OCI-LY3 (cell line): ENCODE measurements around the gene DMBX1.

ENCODE experiments used
- H2AFZ ChIP-seq: fragments of 200-600, 300-600 bp; shearing (Covaris generic); 2 replicates; pipeline ENCODE4 v1.6.0; 2014; ENCODE audit warnings: antibody characterized with exemption, low read depth, low read length
- H3K27ac ChIP-seq: fragments of 200-600, 300-600 bp; sonication (generic); 2 replicates; pipeline ENCODE4 v1.5.1; 2014; ENCODE audit warnings: mild to moderate bottlenecking, low read length, moderate library complexity, mixed read lengths
- H3K27me3 ChIP-seq: fragments of 200-600, 300-600 bp; sonication (generic); 2 replicates; pipeline ENCODE4 v1.6.1; 2014; ENCODE audit warnings: low read depth, low read length, mixed read lengths
- H3K36me3 ChIP-seq: fragments of 200-600, 300-600 bp; sonication (generic); replicated peaks from 2 replicates; pipeline ENCODE3; 2014; ENCODE audit warnings: low read depth, low read length, mixed read lengths
- H3K4me1 ChIP-seq: fragments of 300-600, 200-600 bp; sonication (generic); 2 replicates; pipeline ENCODE4 v1.6.1; 2014; ENCODE audit warnings: low read length, mixed read lengths
- H3K4me2 ChIP-seq: fragments of 200-600, 300-600 bp; sonication (generic); 2 replicates; pipeline ENCODE4 v1.6.1; 2014; ENCODE audit warnings: low read length, mixed read lengths
- H3K4me3 ChIP-seq: fragments of 300-600, 200-600 bp; sonication (generic); 2 replicates; pipeline ENCODE4 v1.5.1; 2014; ENCODE audit warnings: antibody characterized with exemption, mild to moderate bottlenecking, low read length, moderate library complexity
- H3K79me2 ChIP-seq: fragments of 300-600, 200-600 bp; shearing (Covaris generic); 2 replicates; pipeline ENCODE4 v1.6.1; 2014; ENCODE audit warnings: mild to moderate bottlenecking, low read length, mixed read lengths
- H3K9ac ChIP-seq: fragments of 300-600, 200-600 bp; shearing (Covaris generic); 2 replicates; pipeline ENCODE4 v1.6.0; 2014; ENCODE audit warnings: mild to moderate bottlenecking, low read length, moderate library complexity
- H3K9me3 ChIP-seq: fragments of 200-600, 300-600 bp; shearing (Covaris generic); 2 replicates; pipeline ENCODE4 v1.6.1; 2014; ENCODE audit warnings: low read length, mixed read lengths; ENCODE audit not compliant: insufficient read depth
- H4K20me1 ChIP-seq: fragments of 200-600, 300-600 bp; sonication (generic); 2 replicates; pipeline ENCODE4 v1.6.1; 2016; ENCODE audit warnings: low read length, mixed read lengths; ENCODE audit not compliant: insufficient read depth
- EZH2phosphoT487 ChIP-seq: fragments of 200-600 bp; shearing (Covaris generic); IDR thresholded peaks from 2 replicates; pipeline ENCODE4 v1.6.1; 2018; ENCODE audit warnings: antibody characterized with exemption, mixed run types, low read depth
- TF ChIP-seq, protein P1 (sequence below): fragments of 200-600, 300-600 bp; sonication (generic); IDR thresholded peaks from 2 replicates; pipeline ENCODE4 v1.5.1; 2014; ENCODE audit warnings: antibody characterized with exemption, low read length, low read depth

Gene DMBX1

DNA sequence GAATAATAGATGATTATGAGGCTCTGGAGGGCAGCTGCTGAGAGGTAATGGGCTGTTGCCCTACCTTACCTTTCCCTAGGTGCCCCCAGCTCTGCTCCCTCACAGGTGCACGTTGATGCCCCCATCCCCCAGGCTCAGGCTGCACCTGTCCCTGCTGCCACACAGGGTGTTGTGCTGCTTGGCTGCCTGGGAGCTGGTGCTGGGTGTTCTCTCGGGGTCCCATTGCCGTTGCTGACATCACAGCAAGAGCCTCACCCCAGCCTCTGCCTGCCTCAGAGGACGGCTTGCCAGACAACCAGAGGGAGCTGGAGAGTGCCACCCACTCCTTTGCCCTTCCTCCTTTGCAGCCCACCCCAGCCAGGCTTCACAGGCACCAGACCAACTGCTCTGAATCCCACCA lies 31.4 kb upstream of the DMBX1 start:
- Histone ChIP-seq H3K9ac (no peak overlapping the region), H3K27me3 (peaks cover 9% of the 10 kb centered on the region; the same call in 1 of the 2 replicates), H3K4me3 (no peak overlapping the region), H3K4me2 (no peak overlapping the region), H2AFZ (no peak overlapping the region), H3K4me1 (no peaks in the 10 kb centered on the region), H3K27ac (no peak overlapping the region), H3K36me3 (no peaks in the 10 kb centered on the region), H4K20me1 (no peaks in the 10 kb centered on the region), H3K9me3 (no peaks in the 10 kb centered on the region), H3K79me2 (no peaks in the 10 kb centered on the region)
- no peak for TF ChIP-seq EZH2phosphoT487

DNA sequence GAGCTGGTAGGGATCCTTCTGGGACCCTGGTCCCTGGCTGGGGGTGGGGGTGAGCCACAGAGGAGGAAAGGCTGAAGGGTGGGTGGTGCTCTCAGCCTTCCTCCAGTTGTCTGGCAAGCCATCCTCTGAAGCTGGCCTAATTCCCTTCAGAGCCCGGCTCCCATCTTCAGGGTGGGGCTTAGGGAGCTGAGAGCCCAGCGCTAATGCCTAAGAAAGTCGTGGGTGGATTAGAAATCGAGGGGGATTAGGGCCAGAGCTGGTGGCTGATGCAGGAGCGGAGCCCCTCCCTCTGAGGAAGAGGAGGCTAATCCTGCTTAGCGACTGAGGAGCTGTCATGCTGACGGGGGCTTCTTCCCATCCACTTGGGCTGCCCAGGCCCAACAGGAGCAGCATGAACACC lies 30.8 kb upstream of the DMBX1 start:
- no peak for TF ChIP-seq EZH2phosphoT487
- TF ChIP-seq, protein P1, sequence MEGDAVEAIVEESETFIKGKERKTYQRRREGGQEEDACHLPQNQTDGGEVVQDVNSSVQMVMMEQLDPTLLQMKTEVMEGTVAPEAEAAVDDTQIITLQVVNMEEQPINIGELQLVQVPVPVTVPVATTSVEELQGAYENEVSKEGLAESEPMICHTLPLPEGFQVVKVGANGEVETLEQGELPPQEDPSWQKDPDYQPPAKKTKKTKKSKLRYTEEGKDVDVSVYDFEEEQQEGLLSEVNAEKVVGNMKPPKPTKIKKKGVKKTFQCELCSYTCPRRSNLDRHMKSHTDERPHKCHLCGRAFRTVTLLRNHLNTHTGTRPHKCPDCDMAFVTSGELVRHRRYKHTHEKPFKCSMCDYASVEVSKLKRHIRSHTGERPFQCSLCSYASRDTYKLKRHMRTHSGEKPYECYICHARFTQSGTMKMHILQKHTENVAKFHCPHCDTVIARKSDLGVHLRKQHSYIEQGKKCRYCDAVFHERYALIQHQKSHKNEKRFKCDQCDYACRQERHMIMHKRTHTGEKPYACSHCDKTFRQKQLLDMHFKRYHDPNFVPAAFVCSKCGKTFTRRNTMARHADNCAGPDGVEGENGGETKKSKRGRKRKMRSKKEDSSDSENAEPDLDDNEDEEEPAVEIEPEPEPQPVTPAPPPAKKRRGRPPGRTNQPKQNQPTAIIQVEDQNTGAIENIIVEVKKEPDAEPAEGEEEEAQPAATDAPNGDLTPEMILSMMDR = no peak
- H2AFZ ChIP-seq = no peak overlapping the region
- H3K79me2 ChIP-seq = no peaks in the 10 kb centered on the region
- H3K4me1 ChIP-seq = no peaks in the 10 kb centered on the region
- no peak overlapping the region for H3K4me2 ChIP-seq
- H3K36me3 ChIP-seq = no peaks in the 10 kb centered on the region
- H3K9ac ChIP-seq = no peak overlapping the region
- H4K20me1 ChIP-seq = no peaks in the 10 kb centered on the region
- H3K4me3 ChIP-seq = no peak overlapping the region
- no peaks in the 10 kb centered on the region for H3K9me3 ChIP-seq
- H3K27ac ChIP-seq = no peak overlapping the region
- H3K27me3 ChIP-seq = peaks cover 9% of the 10 kb centered on the region; the same call in 1 of the 2 replicates

DNA sequence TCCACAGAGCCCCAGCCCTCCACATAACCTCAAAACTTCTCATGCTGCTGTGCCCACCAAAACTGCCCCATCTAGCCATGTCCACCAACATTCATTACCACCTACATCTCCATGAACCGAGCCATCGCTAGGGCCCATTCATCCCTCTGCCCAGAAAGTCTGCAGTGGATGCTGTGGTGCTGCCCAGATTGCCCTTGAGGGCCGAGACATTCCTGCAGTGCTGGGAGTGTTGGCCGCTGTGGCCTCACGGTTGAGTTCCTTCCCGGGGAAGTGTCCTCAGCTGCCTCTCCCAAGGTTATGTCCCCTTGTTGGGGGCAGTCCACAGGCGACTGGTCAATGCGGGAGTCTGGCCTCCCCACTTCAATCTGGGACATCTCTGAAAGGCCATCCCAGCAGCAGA lies 30.3 kb upstream of the DMBX1 start:
- TF ChIP-seq EZH2phosphoT487 = no peak
- TF ChIP-seq, protein P1 = no peak
- H4K20me1 ChIP-seq = no peaks in the 10 kb centered on the region
- H3K9ac ChIP-seq = no peak overlapping the region
- H3K27ac ChIP-seq = no peak overlapping the region
- H3K9me3 ChIP-seq = no peaks in the 10 kb centered on the region
- H3K79me2 ChIP-seq = no peaks in the 10 kb centered on the region
- no peaks in the 10 kb centered on the region for H3K4me1 ChIP-seq
- H2AFZ ChIP-seq = no peak overlapping the region
- no peak overlapping the region for H3K4me2 ChIP-seq
- H3K27me3 ChIP-seq = peaks cover 9% of the 10 kb centered on the region; the same call in 1 of the 2 replicates
- no peak overlapping the region for H3K4me3 ChIP-seq
- H3K36me3 ChIP-seq = no peaks in the 10 kb centered on the region

DNA sequence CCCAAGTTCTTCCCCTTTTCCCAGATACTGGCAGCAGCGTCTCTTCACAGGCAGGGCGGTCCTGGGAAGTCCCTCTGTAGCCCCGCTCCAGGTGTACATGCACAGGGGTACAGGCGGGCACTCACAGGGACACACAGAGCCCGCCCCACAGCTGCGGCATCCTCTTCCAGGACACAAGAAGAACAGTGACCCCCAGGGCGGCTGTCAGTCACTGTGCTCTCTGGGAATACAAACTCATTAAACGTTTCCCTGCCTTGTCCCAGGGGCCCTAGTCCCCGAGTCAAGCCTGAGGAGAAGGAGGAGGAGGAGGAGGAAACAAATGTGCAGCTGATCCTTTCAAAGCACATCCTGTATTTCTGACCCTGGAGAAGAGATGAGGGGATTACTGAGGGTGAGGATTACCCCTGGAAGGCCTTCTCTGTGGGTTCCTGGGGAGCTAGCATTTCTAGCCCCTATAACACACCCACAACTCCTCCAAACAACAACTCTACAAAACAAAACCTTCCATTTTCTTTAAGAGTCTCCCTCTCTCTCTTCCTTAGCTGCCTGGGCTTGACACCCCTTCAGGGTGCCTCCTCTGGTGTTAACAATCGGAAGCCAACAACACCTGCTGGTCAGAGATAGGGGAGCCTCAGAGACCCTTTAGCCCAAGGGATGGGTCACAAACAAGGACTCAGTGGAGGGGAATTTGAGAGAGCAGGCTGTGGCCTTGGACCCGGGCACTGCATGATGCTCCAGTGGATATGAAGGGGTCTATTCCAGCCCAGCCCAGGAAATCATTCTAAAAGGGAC lies 28.4 kb upstream of the DMBX1 start:
- H3K9me3 ChIP-seq = no peaks in the 10 kb centered on the region
- H3K4me1 ChIP-seq = peaks cover 5% of the 10 kb centered on the region
- no peaks in the 10 kb centered on the region for H4K20me1 ChIP-seq
- H3K4me2 ChIP-seq = no peak overlapping the region
- H3K27me3 ChIP-seq = peaks cover 9% of the 10 kb centered on the region; the same call in 1 of the 2 replicates
- H3K79me2 ChIP-seq = no peaks in the 10 kb centered on the region
- no peak overlapping the region for H2AFZ ChIP-seq
- no peak overlapping the region for H3K4me3 ChIP-seq
- TF ChIP-seq EZH2phosphoT487 = no peak
- TF ChIP-seq, protein P1 = no peak
- no peak overlapping the region for H3K27ac ChIP-seq
- no peak overlapping the region for H3K9ac ChIP-seq
- no peaks in the 10 kb centered on the region for H3K36me3 ChIP-seq
